Epithelial cell of proximal tubule (primary cell): ENCODE data around the gene L3MBTL1. TPM values are rescaled to one million over a fixed set of nuclear protein-coding genes. Genes with fewer than 3 reads are reported as not detected.
A peak's percentile ranks its signal among the peaks of the same experiment; 100 is the strongest.

Experiments
- DNase-seq: peaks from one replicate; pipeline ENCODE4 v3.0.0-alpha.2; 2011; ENCODE audit warnings: low read depth
- H3K4me3 ChIP-seq: 2 replicates; pipeline ENCODE4 v1.5.1; 2011; ENCODE audit warnings: low read depth, mild to moderate bottlenecking, low read length
- total RNA-seq: library from RNA; depleted of rRNA; stranded (reverse); fragments of >200 nt; gene quantifications from 2 replicates; pipeline ENCODE4 v1.2.3, GENCODE V29; 2015
- TF ChIP-seq, protein P1 (sequence below): conservative IDR thresholded peaks from 2 replicates; pipeline ENCODE4 v1.5.1; 2012; ENCODE audit warnings: low read depth, mild to moderate bottlenecking, low read length

The L3MBTL1 gene
- total RNA-seq, 1 donor from 2014 or later, result 5.2 TPM

DNA sequence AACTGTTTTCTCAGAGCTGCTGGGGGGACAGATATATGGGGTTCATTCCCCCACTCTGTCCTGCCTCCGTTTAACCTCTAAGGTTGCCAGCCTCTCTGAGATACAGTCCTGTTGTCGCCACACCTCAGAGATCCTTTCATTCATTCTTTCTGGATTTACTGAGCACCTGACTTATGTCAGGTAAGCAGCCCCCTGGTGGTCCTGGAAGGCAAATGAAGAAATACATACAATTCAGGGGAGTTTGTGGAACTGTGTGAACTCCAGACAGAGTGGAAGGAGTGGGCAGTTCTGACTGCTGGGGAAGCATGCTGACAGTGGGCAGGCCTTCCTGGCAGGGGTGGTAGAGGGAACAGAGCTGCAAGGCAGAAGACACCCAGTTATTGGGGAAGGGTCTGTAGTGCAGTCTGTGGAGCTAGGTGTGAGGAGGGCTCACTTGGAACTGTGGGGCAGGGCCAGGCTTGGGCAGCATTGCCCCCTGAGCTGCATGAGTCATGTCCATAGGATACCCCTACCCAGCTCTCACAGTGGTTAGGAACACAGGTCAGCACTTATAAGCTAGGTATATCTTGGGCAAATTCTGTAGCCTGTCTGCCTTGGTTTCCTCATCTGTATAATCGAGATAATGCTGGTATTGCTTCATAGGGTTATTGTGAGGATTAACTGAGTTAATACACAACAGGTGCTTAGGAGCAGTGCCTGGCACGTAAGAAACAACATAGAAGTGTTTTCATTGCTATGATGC is 38.5 kb downstream of the L3MBTL1 start:
- no peak for DNase-seq
- H3K4me3 ChIP-seq, result no peak overlapping the region
- TF ChIP-seq, protein P1, sequence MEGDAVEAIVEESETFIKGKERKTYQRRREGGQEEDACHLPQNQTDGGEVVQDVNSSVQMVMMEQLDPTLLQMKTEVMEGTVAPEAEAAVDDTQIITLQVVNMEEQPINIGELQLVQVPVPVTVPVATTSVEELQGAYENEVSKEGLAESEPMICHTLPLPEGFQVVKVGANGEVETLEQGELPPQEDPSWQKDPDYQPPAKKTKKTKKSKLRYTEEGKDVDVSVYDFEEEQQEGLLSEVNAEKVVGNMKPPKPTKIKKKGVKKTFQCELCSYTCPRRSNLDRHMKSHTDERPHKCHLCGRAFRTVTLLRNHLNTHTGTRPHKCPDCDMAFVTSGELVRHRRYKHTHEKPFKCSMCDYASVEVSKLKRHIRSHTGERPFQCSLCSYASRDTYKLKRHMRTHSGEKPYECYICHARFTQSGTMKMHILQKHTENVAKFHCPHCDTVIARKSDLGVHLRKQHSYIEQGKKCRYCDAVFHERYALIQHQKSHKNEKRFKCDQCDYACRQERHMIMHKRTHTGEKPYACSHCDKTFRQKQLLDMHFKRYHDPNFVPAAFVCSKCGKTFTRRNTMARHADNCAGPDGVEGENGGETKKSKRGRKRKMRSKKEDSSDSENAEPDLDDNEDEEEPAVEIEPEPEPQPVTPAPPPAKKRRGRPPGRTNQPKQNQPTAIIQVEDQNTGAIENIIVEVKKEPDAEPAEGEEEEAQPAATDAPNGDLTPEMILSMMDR, result peak; percentile 13

GRCh38 chr20:43548273-43548880 is 40.9 kb downstream of the L3MBTL1 start:
- no peak overlapping the region for H3K4me3 ChIP-seq
- no peak for DNase-seq
- TF ChIP-seq, protein P1, result no peak

- TF ChIP-seq, protein P1, result no peak
- no peak overlapping the region for H3K4me3 ChIP-seq
- DNase-seq, result no peak
Measured at GRCh38 chr20:43549416-43550065, 42.0 kb downstream of the L3MBTL1 start.

- H3K4me3 ChIP-seq, result no peak overlapping the region
- TF ChIP-seq, protein P1, result no peak
- no peak for DNase-seq
Measured at GRCh38 chr20:43550456-43550855, 43.0 kb downstream of the L3MBTL1 start.

DNA sequence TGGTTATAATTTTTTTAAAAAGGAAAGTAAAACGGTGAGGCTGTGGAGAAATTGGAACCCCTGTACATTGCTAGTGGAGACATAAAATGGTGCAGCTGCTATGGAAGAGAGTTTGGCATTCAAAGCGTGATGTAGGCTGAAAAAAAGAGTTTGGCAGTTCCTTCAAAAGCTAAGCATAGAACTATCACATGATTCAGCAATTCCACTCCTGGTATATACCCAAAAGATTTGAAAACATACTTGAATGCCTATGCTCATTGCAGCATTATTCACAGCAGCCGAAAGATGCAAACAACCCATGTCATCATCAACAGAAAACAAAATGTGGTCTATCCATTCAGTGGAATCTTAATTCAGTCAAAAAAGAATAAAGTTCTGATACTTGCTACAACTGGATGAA is 46.9 kb downstream of the L3MBTL1 start:
- no peak overlapping the region for H3K4me3 ChIP-seq
- no peak for DNase-seq
- TF ChIP-seq, protein P1, result no peak

DNA sequence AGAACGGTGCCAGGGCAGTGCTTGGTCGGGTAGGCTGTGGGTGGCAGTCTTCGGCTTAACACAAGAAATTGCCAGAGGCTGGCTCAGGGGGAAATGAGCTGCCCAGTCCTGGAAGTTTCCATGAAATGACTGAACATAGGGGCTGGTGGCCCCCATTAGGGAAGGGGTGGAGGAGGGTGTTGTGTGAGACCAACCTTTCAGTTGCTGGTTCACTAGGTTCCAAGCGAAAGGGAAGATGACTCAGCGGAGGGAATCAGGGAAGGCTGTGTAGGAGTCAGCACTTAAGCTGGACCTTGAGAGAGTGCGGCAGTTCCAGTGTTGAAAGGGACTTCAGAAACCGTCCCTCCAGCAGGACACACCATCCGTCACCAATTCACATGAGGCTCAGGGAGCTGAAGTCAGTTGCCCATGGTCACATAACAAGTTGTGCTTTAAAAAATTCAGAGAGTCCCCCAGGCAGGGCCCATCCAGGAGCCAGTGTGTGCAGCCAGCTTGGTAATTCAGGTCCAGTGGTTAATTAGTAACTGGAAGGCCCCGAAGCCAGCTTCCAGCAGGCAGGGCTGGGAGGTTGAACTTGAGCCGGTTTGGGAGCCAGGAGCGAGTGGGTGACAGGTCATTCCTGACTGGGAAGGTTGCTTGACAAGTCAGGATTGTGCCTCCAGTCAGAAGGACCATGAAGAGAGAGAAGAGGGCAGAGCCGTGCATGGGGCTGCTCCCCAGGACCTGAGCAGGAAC is 51.1 kb downstream of the L3MBTL1 start, which contains the start of gene SGK2:
Gene SGK2, plus strand, starts transcription at position 616 of the 735 bp plus-strand sequence. CDS start 7,469 bp downstream, outside the sequence.
- DNase-seq, result peak; percentile 90
- H3K4me3 ChIP-seq, result peak within 1 kb of the TSS; percentile 64
- TF ChIP-seq, protein P1, result no peak
